ELF-1 (cell line): ENCODE results near the gene KCNK18.

Source experiments
- DNase-seq: peaks from one replicate; pipeline ENCODE4 v3.0.0-alpha.2; 2016; ENCODE audit warnings: low read depth, low spot score

Gene KCNK18

DNA sequence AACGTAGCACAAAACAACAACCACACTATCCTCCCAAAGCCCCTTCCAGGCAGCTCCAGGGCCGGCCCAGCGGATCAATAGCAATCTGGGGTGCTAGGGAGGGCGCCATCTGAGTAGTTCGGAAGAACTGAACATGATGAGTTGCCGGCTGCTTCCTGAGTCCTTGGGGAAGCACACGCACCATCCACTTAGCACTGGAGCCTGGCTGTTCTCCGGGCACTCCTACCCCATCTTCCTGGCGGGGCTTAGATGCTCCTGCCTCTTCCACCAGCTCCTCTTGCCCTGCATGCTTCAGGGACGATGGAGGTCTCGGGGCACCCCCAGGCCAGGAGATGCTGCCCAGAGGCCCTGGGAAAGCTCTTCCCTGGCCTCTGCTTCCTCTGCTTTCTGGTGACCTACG lies at the start of gene KCNK18:
KCNK18 (plus strand) TSS at position 301 of the 400 bp plus-strand sequence; CDS start at position 301, 0 bp downstream.
- DNase-seq, result no peak

DNA sequence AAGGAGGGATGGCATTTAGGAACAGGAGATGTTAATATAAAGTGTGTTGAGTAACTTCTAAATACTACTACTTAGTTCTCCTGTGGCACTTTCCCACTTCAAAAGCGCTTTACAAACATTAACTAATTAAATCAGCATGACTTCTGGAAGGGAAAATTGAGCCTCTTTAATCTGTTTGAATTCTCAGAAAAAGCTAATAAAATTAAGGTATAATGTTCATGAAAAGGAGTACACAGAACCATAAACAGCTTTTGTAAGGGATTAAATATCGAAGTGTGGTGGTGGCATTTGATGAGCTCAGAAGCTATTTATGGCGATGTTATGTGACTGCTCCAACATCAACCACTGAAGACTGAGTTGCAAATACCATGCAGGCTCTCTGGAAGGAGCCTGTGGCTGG lies 49.0 kb upstream of the KCNK18 start:
- no peak for DNase-seq

- DNase-seq, result no peak
These were observed 44.6 kb upstream of the KCNK18 start for GRCh38 chr10:117152668-117153067.

DNA sequence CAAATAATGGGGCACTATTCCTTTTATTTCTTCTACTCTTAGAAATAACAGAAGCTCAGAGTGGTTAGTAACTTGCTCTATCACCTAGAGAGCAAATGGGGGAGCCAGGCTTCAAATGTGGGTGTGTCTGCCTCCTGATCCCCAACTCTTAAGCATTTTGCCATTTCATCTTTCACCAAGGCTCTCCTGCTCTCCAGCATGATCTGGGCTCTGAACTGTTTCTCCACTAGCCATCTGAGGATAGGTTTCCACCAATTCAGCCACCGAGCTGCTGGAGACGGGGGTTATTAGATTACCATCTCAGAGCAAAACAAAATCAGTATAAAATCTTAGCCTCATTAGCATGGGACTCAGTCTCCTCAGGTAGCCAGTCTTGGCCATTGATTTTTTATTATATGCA lies 39.0 kb upstream of the KCNK18 start:
- no peak for DNase-seq

DNA sequence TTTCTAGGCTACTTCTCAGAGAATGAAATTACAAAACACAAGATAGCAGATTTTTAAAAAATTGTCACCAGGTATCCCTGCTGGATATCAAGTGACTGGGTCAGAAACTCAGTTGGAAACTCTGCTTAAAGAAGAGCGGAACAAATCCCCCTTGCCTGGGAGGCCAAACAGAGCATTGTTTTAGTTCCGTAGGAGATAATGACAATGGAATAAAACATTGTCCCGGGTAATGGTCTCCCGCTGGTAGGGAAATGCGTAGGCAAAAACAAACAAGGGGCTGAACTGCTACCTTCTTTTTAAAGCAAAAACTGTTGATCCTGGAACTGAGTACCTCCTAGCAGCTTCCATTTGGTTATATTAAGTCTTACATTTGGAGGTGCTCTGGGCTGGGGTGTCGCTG lies 37.9 kb upstream of the KCNK18 start:
- DNase-seq, result peak; percentile 79

DNA sequence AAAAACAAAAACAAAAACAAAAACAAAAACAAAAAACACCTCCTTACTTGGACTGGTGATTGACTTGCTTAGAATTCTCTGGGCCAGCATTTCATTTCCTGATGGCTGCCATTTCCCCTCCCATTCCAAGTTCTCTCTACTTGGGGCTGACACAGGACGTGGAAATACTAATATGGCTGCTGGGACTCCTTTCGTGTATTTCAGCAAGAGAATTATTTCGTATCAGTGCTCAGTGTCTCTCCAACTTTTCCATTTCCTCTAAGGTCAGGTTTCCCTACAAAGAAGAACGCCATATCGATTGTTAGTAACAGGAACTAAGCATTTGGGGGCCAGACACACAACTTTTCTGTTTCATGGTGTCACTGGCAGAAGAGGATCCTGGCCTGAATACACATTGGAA lies 36.7 kb upstream of the KCNK18 start:
- peak; percentile 6 for DNase-seq

GRCh38 chr10:117161386-117162033 lies 35.8 kb upstream of the KCNK18 start:
- DNase-seq, result no peak

- peak; percentile 39 for DNase-seq
These were observed 34.9 kb upstream of the KCNK18 start for GRCh38 chr10:117162093-117163060.

- peak; percentile 68 for DNase-seq
These were observed 34.0 kb upstream of the KCNK18 start for GRCh38 chr10:117163061-117163953.

DNA sequence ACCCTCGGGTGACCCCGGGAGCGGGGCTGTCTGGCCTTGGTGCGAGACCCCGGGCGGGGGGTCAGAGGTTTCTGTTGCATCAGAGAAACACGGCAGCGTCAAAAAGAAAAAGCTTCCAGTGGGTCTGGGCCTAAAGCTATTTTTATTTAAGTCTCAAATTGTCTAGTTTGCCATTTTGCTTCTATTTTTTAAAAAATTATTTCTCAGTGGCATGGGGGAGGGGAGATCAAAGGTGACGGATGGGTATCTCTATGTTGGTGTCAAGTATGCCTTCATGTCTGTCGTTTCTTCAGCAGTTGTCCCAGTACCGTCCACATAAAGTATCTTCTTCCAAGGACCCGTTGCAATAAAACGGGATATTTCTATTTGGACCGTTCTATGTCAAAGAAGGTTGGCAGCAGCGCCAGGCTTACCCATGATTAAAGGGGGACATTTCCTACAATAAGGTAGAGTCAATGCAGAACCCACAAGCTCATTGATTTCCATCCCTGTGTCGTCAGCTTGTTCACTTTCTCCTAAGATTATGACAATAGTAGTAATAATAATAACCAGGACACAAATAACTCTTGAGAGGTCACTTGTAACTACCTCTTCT lies 33.2 kb upstream of the KCNK18 start:
- no peak for DNase-seq

DNA sequence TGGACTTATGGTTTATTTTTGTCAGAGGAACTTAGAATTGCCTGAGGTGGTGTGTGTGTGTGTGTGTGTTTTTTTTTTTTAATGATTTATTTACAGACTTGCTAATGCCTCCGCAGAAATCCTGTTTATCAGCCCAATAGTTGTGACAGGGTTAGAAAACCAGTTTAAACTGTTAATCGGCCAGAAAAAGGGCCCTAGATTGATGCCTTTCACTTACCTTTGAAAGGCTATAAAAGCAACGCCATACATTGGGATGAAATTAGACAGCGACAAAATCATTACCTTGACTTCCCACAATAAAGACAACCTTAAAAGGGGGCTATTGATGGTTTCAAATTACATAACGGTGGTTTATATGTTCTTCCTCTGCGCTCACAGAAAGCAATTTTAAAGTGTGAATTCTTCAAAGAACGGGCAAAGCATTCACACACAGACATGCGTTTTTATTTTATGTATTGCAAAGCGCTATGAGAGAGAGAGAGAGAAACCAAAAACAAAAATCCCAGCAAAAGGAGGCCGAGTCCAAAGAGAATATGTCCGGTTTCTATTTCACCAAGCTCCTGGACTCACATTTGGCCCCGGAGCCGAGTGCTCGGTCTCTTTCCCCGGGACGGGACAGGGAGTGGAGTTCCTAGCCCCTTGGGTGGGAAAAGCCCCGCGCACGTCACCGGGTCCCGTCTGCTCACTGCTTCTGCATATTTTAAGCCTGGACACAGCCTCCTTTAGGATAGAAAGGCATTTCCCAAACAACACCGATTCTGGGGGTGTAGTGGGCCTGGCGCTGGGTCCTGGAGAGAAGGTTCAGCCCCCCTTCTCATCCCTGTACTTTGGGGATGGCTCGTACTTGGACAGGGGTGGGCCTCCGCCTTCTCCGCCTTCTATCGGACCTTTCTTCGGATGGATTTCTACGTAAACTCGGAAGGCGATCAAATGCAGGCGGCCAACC lies 32.4 kb upstream of the KCNK18 start:
- DNase-seq, result peak; percentile 25

- DNase-seq, result peak; percentile 92
These were observed 31.5 kb upstream of the KCNK18 start for GRCh38 chr10:117165538-117166417.

DNA sequence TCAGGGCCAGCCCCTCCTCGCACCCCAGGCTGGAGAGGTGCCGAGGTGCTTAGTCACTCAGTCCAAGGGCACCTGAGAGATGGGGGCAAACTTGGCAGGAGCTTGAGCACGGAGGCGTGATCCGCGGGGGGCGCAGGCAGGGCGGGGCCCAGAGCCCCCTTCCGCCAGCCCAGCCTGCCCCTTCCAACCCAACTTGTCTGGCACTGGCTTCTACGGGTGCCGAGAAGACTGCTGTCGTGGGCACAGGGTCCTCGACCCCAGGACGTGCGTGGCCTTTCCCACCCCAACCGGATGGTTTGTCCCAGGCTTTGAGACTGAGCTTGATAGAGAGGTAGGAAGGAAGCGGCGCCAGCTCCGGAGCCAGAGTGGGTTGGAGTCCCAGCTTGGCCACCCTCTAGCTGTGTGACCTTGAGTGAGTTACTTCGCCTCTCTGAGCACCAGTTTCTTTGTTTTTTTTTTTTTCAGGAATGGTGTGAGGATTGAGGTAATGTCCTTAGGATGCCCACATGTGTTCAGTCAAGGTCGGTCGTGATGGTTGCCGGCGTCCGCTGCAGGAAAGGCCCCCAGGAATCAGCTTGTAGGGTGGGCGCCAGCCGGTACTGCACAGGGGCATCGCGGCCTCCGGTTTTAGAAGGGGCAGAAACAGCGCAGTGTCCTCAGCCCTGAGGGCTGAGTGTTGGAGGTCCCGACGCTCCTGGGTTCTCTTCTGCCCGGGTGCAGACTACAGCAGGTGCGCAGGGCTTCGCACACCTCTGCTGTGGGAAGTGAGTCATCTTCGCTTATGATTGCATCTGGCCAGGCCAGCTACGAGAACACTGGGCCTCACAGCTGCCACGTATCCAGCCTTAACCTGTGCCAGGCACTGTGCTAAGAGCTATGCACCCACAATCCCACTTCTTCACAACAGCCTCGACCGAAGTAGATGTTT lies 30.6 kb upstream of the KCNK18 start:
- DNase-seq, result peak; percentile 8

DNA sequence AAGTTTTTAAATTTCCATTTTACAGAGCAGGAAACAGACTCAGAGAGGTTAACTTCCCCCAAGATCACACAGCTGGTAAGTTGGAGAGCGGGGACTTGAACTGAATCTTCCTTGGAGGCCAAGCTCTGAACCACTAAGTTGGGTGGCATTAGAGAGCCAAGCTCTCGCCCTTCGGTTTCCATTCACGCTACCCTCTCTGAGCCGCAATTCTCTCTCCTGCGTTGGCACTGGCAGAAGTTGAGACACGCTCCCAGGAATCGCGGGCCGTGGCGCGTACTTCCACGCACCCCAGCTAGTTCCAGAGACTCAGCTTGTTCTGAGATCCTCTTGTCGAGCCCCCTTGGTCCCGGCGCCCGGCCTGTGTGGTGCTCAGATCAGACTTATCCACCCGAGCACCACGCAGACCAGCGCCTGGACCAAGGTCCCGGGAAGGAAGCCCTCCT lies 29.9 kb upstream of the KCNK18 start:
- DNase-seq, result no peak

GRCh38 chr10:117167789-117168674 lies 29.3 kb upstream of the KCNK18 start:
- peak; percentile 85 for DNase-seq

GRCh38 chr10:117168729-117169128 lies 28.6 kb upstream of the KCNK18 start:
- DNase-seq, result no peak

- no peak for DNase-seq
These were observed 27.8 kb upstream of the KCNK18 start for GRCh38 chr10:117169480-117169879.
